H1 (cell line): Measurements from ENCODE around the gene BCAS1. TPM values are rescaled to one million over a fixed set of nuclear protein-coding genes. Genes with fewer than 3 reads are reported as not detected.

Experiments
- CTCF ChIA-PET: fragments of 300-600 bp; sonication (Branson Sonifier 250); formaldehyde crosslinking; loops from one replicate; lab custom pipeline; 2021; ENCODE audit not compliant: partially characterized antibody; lab: Charles Lee
- POLR2A ChIA-PET: fragments of 300-600 bp; sonication (Branson Sonifier 250); formaldehyde crosslinking; loops from one replicate; lab custom pipeline; 2021; ENCODE audit warnings: inconsistent platforms; ENCODE audit not compliant: partially characterized antibody; lab: Charles Lee
- DNase-seq, 2 experiments: peaks; one replicate each; pipeline versions ENCODE4 v3.0.0 to v3.0.0-alpha.2; 2010 to 2022; ENCODE audit warnings: low spot score in 2 of 2, low read depth in 1 of 2, mixed read lengths in 1 of 2
- FAIRE-seq: peaks from 2 replicates; lab custom pipeline; 2011; peaks lifted over from hg19 to GRCh38; lab: Jason Lieb, UNC
- H2AFZ ChIP-seq: 2 replicates; pipeline ENCODE4 v1.8.1; 2012; ENCODE audit warnings: low read length, inconsistent platforms
- H2AK5ac ChIP-seq: 2 replicates; pipeline ENCODE4 v1.6.1; 2013; ENCODE audit warnings: low read depth, low read length
- H2BK120ac ChIP-seq: replicated peaks from 2 replicates; pipeline ENCODE3; 2013; ENCODE audit warnings: low read depth, low read length, inconsistent platforms
- H2BK12ac ChIP-seq: 2 replicates; pipeline ENCODE4 v1.6.1; 2013; ENCODE audit warnings: low read depth, low read length
- H2BK15ac ChIP-seq: 2 replicates; pipeline ENCODE4 v1.6.1; 2013; ENCODE audit warnings: low read length
- H2BK20ac ChIP-seq: 2 replicates; pipeline ENCODE4 v1.6.1; 2013; ENCODE audit warnings: low read length
- H2BK5ac ChIP-seq: 2 replicates; pipeline ENCODE4 v1.6.1; 2013; ENCODE audit warnings: low read depth, low read length
- H3K14ac ChIP-seq: 2 replicates; pipeline ENCODE4 v1.6.1; 2013; ENCODE audit warnings: inconsistent platforms; ENCODE audit not compliant: insufficient read length
- H3K18ac ChIP-seq: 2 replicates; pipeline ENCODE4 v1.6.1; 2013; ENCODE audit warnings: low read length; ENCODE audit errors: extremely low read depth
- H3K23ac ChIP-seq: 2 replicates; pipeline ENCODE4 v1.6.1; 2013; ENCODE audit warnings: inconsistent platforms; ENCODE audit not compliant: insufficient read length
- H3K23me2 ChIP-seq: 2 replicates; pipeline ENCODE4 v1.6.1; 2013; ENCODE audit warnings: low read depth, low read length
- H3K27ac ChIP-seq: 2 replicates; pipeline ENCODE4 v1.6.1; 2011; ENCODE audit warnings: low read depth, low read length, inconsistent platforms
- H3K27me3 ChIP-seq, 4 experiments: replicated peaks in 1 of 4; 1 replicate in 1 of 4; 2 replicates in 3 of 4; pipeline versions ENCODE4 v1.6.1 to v1.8.1; 2011 to 2013; ENCODE audit warnings: low read length in 3 of 4, mild to moderate bottlenecking in 3 of 4, inconsistent platforms in 2 of 4, mixed read lengths in 2 of 4, moderate library complexity in 1 of 4; ENCODE audit not compliant: control insufficient read depth in 3 of 4, insufficient read depth in 3 of 4; ENCODE audit errors: extremely low read depth in 1 of 4
- H3K36me3 ChIP-seq, 4 experiments: 2 replicates each; pipeline versions ENCODE4 v1.6.1 to v1.8.1; 2011 to 2013; ENCODE audit warnings: mild to moderate bottlenecking in 4 of 4, low read length in 3 of 4, moderate library complexity in 2 of 4, control low read depth in 1 of 4, inconsistent platforms in 1 of 4; ENCODE audit not compliant: insufficient read depth in 4 of 4, control insufficient read depth in 2 of 4
- H3K4ac ChIP-seq: replicated peaks from 2 replicates; pipeline ENCODE3; 2013; ENCODE audit warnings: low read length, low read depth, mixed read lengths, inconsistent platforms; ENCODE audit not compliant: insufficient read length
- H3K4me1 ChIP-seq, 4 experiments: replicated peaks in 1 of 4; 1 replicate in 1 of 4; 2 replicates in 3 of 4; pipeline versions ENCODE4 v1.6.1 to v1.8.1; 2011 to 2013; ENCODE audit warnings: low read length in 3 of 4, inconsistent platforms in 2 of 4, mixed read lengths in 1 of 4; ENCODE audit not compliant: insufficient read depth in 4 of 4, control insufficient read depth in 3 of 4
- H3K4me2 ChIP-seq, 2 experiments: 2 replicates each; pipeline versions ENCODE4 v1.6.1 to v1.8.1; 2011 to 2013; ENCODE audit warnings: low read depth in 2 of 2, low read length in 2 of 2, control low read depth in 1 of 2, inconsistent platforms in 1 of 2, mild to moderate bottlenecking in 1 of 2; ENCODE audit not compliant: insufficient read depth in 1 of 2
- H3K4me3 ChIP-seq, 4 experiments: fragments of 200-600, 300-600 bp in 1 of 4; sonication (generic), shearing (Covaris generic), sonication (Bioruptor Twin) in 1 of 4; 2 replicates each; pipeline versions ENCODE4 v1.5.1 to v1.8.1; 2011 to 2016; ENCODE audit warnings: low read length in 4 of 4, low read depth in 3 of 4, control low read depth in 2 of 4, inconsistent platforms in 2 of 4, mild to moderate bottlenecking in 2 of 4, mixed read lengths in 1 of 4, moderate library complexity in 1 of 4; ENCODE audit not compliant: insufficient read depth in 2 of 4; ENCODE audit errors: extremely low read depth in 1 of 4
- H3K56ac ChIP-seq: replicated peaks from 2 replicates; pipeline ENCODE3; 2013; ENCODE audit warnings: low read depth, mild to moderate bottlenecking, mixed read lengths, low read length, inconsistent platforms; ENCODE audit not compliant: insufficient read length
- H3K79me1 ChIP-seq: 2 replicates; pipeline ENCODE4 v1.6.1; 2013; ENCODE audit warnings: low read depth, low read length, control low read depth
- H3K79me2 ChIP-seq, 2 experiments: 2 replicates each; pipeline versions ENCODE4 v1.6.1 to v1.8.1; 2012 to 2013; ENCODE audit warnings: low read length in 2 of 2, mild to moderate bottlenecking in 2 of 2, inconsistent platforms in 1 of 2; ENCODE audit not compliant: insufficient read depth in 2 of 2, control insufficient read depth in 1 of 2
- H3K9ac ChIP-seq, 4 experiments: replicated peaks in 1 of 4; 1 replicate in 1 of 4; 2 replicates in 3 of 4; pipeline versions ENCODE4 v1.6.1 to v1.8.1; 2011 to 2013; ENCODE audit warnings: low read depth in 3 of 4, low read length in 3 of 4, control low read depth in 2 of 4, mild to moderate bottlenecking in 2 of 4, moderate library complexity in 2 of 4, inconsistent platforms in 1 of 4; ENCODE audit errors: extremely low read depth in 1 of 4
- H3K9me3 ChIP-seq, 2 experiments: 2 replicates each; pipeline versions ENCODE4 v1.6.1 to v1.8.1; 2012 to 2013; ENCODE audit warnings: mild to moderate bottlenecking in 2 of 2, moderate library complexity in 2 of 2, control low read depth in 1 of 2, inconsistent platforms in 1 of 2, low read depth in 1 of 2, low read length in 1 of 2, mixed read lengths in 1 of 2; ENCODE audit not compliant: insufficient read depth in 2 of 2
- H4K20me1 ChIP-seq, 2 experiments: replicated peaks in 1 of 2; 2 replicates each; pipeline versions ENCODE3 to v1.8.1; 2011 to 2013; ENCODE audit warnings: inconsistent platforms in 2 of 2, low read length in 2 of 2, mild to moderate bottlenecking in 1 of 2; ENCODE audit not compliant: insufficient read depth in 2 of 2, control insufficient read depth in 1 of 2
- H4K5ac ChIP-seq: 2 replicates; pipeline ENCODE4 v1.6.1; 2013; ENCODE audit warnings: low read length, low read depth, mixed read lengths, inconsistent platforms; ENCODE audit not compliant: insufficient read length
- H4K8ac ChIP-seq: 2 replicates; pipeline ENCODE4 v1.8.0; 2013; ENCODE audit warnings: mild to moderate bottlenecking, moderate library complexity, low read length, inconsistent platforms; ENCODE audit not compliant: insufficient read depth; ENCODE audit errors: extremely low read depth
- H4K91ac ChIP-seq: replicated peaks from 2 replicates; pipeline ENCODE3; 2013; ENCODE audit warnings: low read length, mixed read lengths, inconsistent platforms; ENCODE audit not compliant: insufficient read length
- EZH2 ChIP-seq: fragments of 200-600 bp; sonication (generic); IDR thresholded peaks from 2 replicates; pipeline ENCODE4 v1.7.1; 2012; ENCODE audit warnings: low read depth, mild to moderate bottlenecking, moderate library complexity, low read length, inconsistent platforms; ENCODE audit not compliant: severe bottlenecking
- HDAC6 ChIP-seq: IDR thresholded peaks from one replicate; pipeline ENCODE4 v1.7.1; 2012; ENCODE audit warnings: low read depth, mild to moderate bottlenecking, inconsistent platforms, low read length, moderate library complexity
- SP4 ChIP-seq: IDR thresholded peaks from 2 replicates; pipeline ENCODE4 v1.6.1; 2012; ENCODE audit warnings: low read length, inconsistent platforms
- WGBS, 2 experiments: shearing (Covaris generic) in 1 of 2; methylation state at CpG; one replicate each; pipeline versions ENCODE4 v1.1.6 to v1.1.7; 2013 to 2015; ENCODE audit warnings: low lambda C conversion rate in 2 of 2, mixed read lengths in 2 of 2, inconsistent platforms in 1 of 2, low coverage in 1 of 2, missing lambda C conversion rate in 1 of 2; ENCODE audit not compliant: insufficient replicate concordance in 2 of 2, insufficient coverage in 1 of 2, insufficient read length in 1 of 2; ENCODE audit errors: extremely low coverage in 1 of 2, missing lambda C conversion rate in 1 of 2; 5-methylcytosine and 5-hydroxymethylcytosine counted together
- polyA plus RNA-seq, 7 experiments: library from polyadenylated mRNA; depleted of rRNA in 3 of 7; stranded (reverse) in 5 of 7; unstranded in 2 of 7; fragments of >200 nt in 5 of 7; fragments of 200-250 nt in 2 of 7; gene quantifications; 1 replicate in 5 of 7; 2 replicates in 1 of 7; 4 replicates in 1 of 7; pipeline versions ENCODE4 v1.2.1 to v1.2.3, GENCODE V29; 2011 to 2013; ENCODE audit warnings: missing spikeins in 2 of 7, mixed read lengths in 2 of 7
- total RNA-seq: library from RNA; stranded (reverse); fragmentation: NEBNext Ultra II Directional; extraction: Animal tissue kit (Norgen Biotek cat#: 25700); gene quantifications from 2 replicates; pipeline ENCODE4 v1.2.1, GENCODE V29; 2021

Gene BCAS1
- total and polyA plus RNA-seq, 2 of the 8 experiments (the other 6 are each of a cell fraction or from before 2014, with no cell fraction given) = 0.06 to 0.19 TPM

DNA sequence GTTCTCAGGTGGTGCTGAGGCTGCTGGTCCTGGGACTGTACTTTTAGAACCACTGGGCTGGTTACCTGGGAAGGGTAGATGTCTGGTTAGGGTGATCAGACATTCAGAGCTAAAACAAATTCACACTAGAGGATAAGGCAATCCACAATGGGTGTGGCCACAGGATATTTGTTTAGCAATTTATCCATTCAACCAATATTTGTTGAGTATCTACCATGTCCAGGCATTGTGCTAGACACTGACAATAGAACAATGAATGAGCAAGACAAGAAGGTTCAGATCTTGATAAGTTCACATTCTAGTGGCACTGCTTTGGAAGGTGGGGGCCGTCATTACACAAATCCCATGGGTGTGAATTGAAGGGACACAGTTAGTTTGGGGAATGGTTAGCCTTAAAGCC lies 131.7 kb downstream of the BCAS1 start:
- Histone ChIP-seq H3K27me3 (no peaks in the 10 kb centered on the region), H3K9ac (no peak overlapping the region), H4K5ac (no peak overlapping the region), H3K14ac (no peak overlapping the region), H3K4ac (no peak overlapping the region), H3K36me3 (no peaks in the 10 kb centered on the region), H4K91ac (peak overlapping the region; percentile 9), H3K23me2 (no peaks in the 10 kb centered on the region), H2BK12ac (peak overlapping the region; percentile 45; the same call in 1 of the 2 replicates), H3K9me3 (no peaks in the 10 kb centered on the region), H3K79me1 (no peaks in the 10 kb centered on the region), H2AK5ac (no peak overlapping the region; the same call in 1 of the 2 replicates), H3K4me1 (peaks cover 6 to 25% (median 17%) of the 10 kb centered on the region in 4 experiments), H3K23ac (no peak overlapping the region), H2AFZ (no peak overlapping the region), H2BK120ac (no peak overlapping the region), H3K27ac (no peak overlapping the region), H2BK15ac (no peak overlapping the region), H3K56ac (no peak overlapping the region), H4K8ac (no peak overlapping the region), H2BK20ac (peak overlapping the region; percentile 29; the same call in 1 of the 2 replicates), H3K79me2 (no peaks in the 10 kb centered on the region), H3K4me3 (no peak overlapping the region), H3K4me2 (no peak overlapping the region), H2BK5ac (no peak overlapping the region), H4K20me1 (no peaks in the 10 kb centered on the region), H3K18ac (0 out of 2 replicates have a peak overlapping the region, but pooled peaks have one; percentile 48)
- FAIRE-seq = no peak
- 90% methylated on average over 1 of the region's 1 CpG; no CpG with 5 or more reads in 1 of the 2 experiments for WGBS, 2 experiments
- CTCF ChIA-PET = interaction anchor here (0.8 to 8.8 kb wide), 23 partner anchors 10 to 382 kb away, joined by 3 to 102 read pairs (median 6); no protein-coding TSS in a partner anchor
- TF ChIP-seq EZH2 (no peak), SP4 (no peak), HDAC6 (no peak)
- POLR2A ChIA-PET = interaction anchor here (0.5 to 0.9 kb wide), 2 partner anchors 12 to 23 kb away, joined by 3 read pairs; no protein-coding TSS in a partner anchor
- peak in 1 of 2 experiments; percentile 28 for DNase-seq
